ENCODE results near the gene FXYD3.

FXYD3 gene

DNA sequence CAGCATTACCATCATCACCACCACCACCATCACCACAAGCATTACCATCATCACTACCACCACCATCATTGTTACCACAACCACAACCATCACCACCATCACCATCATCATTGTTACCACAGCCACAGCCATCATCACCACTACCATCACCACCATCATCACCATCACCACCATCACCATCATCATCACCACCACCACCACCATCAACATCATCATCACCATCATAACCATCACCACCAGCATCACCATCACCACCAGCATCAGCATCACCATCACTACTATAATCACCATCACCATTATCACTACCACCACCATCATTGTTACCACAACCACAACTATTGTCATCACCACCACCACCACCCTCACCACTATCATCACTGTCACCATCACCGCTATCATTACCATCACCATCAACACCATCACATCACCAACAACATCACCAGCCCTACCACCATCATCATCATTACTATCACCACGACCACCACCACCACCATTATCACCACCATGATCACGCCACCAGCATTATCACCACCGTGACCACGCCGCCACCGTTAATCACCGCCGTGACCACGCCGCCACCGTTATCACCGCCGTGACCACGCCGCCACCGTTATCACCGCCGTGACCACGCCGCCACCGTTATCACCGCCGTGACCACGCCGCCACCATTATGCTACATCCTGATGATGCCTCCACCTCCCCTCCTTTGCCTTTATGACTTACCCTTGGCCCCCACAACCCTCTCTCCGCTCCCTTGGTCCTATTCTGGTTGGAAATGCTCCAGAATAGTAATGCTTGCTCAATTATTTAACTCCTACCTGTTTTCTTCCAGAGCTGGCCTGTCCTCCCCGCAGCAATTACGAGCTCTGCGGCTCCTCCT lies 10.0 kb upstream of the FXYD3 start:
- in situ Hi-C loops (cut with MboI; ENCODE audit: low sequenced_read_pairs), result no loop called here
- no peaks in the 10 kb centered on the region for H3K36me3 ChIP-seq (replicated peaks)
- no peaks in the 10 kb centered on the region for H3K27me3 ChIP-seq (ENCODE audit: low read depth)
- DNase-seq (ENCODE audit: low spot score in 2 of 2), result no peak
- no peaks in the 10 kb centered on the region; the same call in 1 of the 2 replicates for H3K9me3 ChIP-seq
- no peaks in the 10 kb centered on the region for H3K4me1 ChIP-seq
- H3K4me3 ChIP-seq, result no peak overlapping the region

DNA sequence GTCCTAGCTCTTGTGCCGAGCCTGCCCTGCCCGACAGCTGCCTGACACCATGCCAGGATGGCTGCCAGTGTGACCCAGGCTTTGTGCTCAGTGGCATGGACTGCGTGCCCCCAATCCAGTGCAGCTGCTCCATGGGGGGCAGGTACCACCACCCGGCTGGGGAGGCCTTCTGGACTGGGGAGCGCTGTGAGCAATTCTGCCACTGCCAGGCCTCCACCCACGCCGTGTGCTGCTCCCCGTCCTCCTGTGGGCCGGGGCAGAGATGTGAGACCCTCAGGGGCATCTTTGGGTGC lies 9.4 kb upstream of the FXYD3 start:
- H3K9me3 ChIP-seq, result no peaks in the 10 kb centered on the region; the same call in 1 of the 2 replicates
- in situ Hi-C loops (cut with MboI; ENCODE audit: low sequenced_read_pairs), result no loop called here
- H3K4me3 ChIP-seq, result no peak overlapping the region
- no peaks in the 10 kb centered on the region for H3K27me3 ChIP-seq (ENCODE audit: low read depth)
- no peaks in the 10 kb centered on the region for H3K36me3 ChIP-seq (replicated peaks)
- no peaks in the 10 kb centered on the region for H3K4me1 ChIP-seq
- DNase-seq (ENCODE audit: low spot score in 2 of 2), result no peak

DNA sequence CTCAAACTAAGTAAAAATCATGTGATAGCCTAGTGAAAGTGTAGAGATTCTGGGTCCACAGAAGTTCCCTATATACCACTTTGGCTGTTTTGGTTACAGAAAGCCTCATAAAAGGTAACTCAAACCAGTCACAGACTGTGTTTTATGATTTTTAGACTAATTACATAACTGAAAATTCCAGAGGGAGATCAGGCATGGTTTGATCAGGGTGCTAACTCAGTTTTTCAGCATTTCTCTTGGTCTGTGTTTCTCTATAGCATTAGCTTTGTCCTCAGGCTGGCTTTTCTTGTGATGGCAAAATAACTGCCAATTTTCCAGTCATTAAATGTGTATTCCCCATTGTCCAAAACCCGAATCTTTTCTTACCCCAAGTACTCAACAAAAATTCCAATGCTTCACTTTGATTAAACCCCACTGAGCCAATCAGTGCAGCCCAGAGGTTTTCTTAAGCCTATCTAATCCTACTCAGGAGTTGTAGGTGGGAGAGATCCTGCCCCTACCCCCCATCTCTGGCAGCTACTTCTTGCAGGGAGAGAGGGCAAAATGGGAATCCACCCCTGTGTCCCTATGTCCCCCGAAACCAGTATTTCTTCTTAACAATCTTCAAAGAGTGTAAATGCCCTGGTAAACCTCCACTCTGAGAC lies 8.6 kb upstream of the FXYD3 start:
- Histone ChIP-seq H3K4me1 (no peaks in the 10 kb centered on the region), H3K9me3 (no peaks in the 10 kb centered on the region; the same call in 1 of the 2 replicates), H3K36me3 (replicated peaks) (no peaks in the 10 kb centered on the region), H3K4me3 (no peak overlapping the region), H3K27me3 (ENCODE audit: low read depth) (no peaks in the 10 kb centered on the region)
- DNase-seq (ENCODE audit: low spot score in 2 of 2), result peak in 1 of 2 experiments; percentile 3
- in situ Hi-C loops (cut with MboI; ENCODE audit: low sequenced_read_pairs), result no loop called here

DNA sequence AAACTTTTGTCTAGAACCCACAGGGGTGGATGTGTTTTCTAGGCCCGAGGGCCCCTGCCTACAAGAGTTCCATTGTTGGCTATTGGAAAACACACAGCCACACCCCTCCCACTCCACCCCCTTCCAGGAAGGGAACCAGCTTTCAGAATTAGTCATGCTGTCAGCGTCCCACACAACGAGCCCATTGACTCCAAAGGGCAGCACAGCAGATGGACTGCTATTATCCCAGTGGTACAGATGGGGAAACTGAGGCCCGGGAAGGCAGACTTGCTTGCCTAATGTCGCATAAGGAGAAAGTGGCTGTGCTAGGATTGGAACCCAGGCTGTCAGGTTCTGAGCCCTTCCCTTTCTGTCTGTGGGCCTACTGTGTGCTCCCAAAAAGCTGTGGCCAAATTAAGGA lies 8.1 kb upstream of the FXYD3 start:
- no peaks in the 10 kb centered on the region for H3K4me1 ChIP-seq
- no peak overlapping the region for H3K4me3 ChIP-seq
- H3K36me3 ChIP-seq (replicated peaks), result no peaks in the 10 kb centered on the region
- H3K27me3 ChIP-seq (ENCODE audit: low read depth), result no peaks in the 10 kb centered on the region
- DNase-seq (ENCODE audit: low spot score in 2 of 2), result peak in 1 of 2 experiments; percentile 26
- no peaks in the 10 kb centered on the region; the same call in 1 of the 2 replicates for H3K9me3 ChIP-seq
- in situ Hi-C loops (cut with MboI; ENCODE audit: low sequenced_read_pairs), result no loop called here

DNA sequence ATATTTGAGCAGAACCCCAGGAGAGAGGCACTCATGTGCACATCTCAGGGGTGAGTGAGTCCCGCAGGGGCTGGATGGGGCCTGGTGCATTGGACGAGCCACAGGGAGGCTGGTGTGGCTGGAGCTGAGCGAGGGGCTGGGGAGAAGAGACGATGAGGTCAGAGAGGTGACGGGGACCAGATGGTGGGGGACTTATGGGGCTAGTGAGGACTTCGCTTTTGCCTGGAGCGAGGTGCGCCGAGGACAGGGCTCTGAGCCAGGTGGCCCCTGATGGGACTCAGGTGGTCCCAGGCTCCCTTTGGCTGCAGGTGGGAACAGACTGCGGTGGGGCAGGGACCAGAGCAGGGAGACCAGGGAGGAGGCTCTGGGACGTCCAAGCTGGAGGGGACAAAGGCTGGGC lies 6.9 kb upstream of the FXYD3 start:
- H3K4me3 ChIP-seq, result no peak overlapping the region
- in situ Hi-C loops (cut with MboI; ENCODE audit: low sequenced_read_pairs), result no loop called here
- H3K36me3 ChIP-seq (replicated peaks), result no peaks in the 10 kb centered on the region
- no peaks in the 10 kb centered on the region for H3K4me1 ChIP-seq
- H3K9me3 ChIP-seq, result no peaks in the 10 kb centered on the region; the same call in 1 of the 2 replicates
- no peaks in the 10 kb centered on the region for H3K27me3 ChIP-seq (ENCODE audit: low read depth)
- DNase-seq (ENCODE audit: low spot score in 2 of 2), result no peak

DNA sequence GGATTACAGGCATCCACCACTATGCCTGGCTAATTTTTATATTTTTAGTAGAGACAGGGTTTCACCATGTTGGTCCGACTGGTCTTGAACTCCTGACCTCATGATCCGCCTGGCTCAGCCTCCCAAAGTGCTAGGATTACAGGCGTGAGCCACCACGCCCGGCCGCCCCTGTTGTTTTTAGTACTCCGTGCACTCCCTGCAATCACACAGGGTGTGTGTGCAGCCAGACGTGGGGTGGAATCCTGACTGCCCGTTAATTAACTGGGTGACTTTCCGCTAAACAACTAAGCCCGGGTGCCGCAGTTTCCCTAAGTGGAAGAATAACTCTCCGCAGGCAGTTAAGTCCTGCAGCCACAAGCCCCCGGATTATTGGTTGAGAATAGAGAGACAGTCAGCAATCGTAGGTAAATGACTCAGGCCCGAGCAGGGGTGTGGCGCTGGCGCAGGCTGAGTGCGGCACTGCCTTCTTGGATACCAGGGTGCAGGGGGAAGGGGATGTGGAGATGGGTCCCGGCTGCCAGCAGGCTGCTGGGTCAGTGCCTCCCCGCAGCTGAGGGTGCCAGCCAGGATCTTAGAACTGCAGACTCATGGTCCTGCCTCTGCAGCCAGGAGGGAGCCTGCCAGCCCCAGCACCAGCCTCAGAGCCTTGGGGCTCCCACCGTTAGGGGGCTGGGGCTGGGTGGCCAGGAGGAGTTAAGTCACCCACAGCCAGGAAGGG lies 6.1 kb upstream of the FXYD3 start:
- H3K4me3 ChIP-seq, result no peak overlapping the region
- in situ Hi-C loops (cut with MboI; ENCODE audit: low sequenced_read_pairs), result no loop called here

DNA sequence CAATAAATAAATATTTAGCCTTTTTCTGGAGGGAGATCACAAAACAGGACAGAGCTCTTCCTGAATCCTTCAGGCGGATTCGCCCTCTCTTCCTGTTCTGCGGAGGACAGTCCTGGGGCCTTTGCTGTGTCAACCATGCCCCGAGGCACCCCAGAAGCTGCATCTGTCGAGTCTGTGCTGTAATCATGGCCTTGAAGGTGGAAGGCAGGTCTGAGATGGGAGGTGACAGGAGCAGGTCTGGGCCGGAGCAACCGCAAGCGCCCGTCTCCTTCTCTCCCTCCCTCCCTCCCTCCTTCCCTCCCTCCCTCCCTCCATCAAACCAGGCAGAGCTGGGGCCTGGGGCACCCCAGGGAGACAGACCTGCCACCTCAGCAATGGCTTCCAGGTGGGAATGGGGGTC lies 4.6 kb upstream of the FXYD3 start:
- Histone ChIP-seq H3K9me3 (no peaks in the 10 kb centered on the region), H3K36me3 (replicated peaks) (no peaks in the 10 kb centered on the region), H3K4me1 (peaks cover 3% of the 10 kb centered on the region; the same call in 1 of the 2 replicates), H3K27me3 (ENCODE audit: low read depth) (peaks cover 6% of the 10 kb centered on the region), H3K4me3 (no peak overlapping the region)
- in situ Hi-C loops (cut with MboI; ENCODE audit: low sequenced_read_pairs), result no loop called here
- no peak for DNase-seq (ENCODE audit: low spot score in 2 of 2)

More for the DNA sequence above, 6.1 kb upstream of the FXYD3 start:
- Histone ChIP-seq H3K9me3 (no peaks in the 10 kb centered on the region), H3K27me3 (ENCODE audit: low read depth) (no peaks in the 10 kb centered on the region), H3K36me3 (replicated peaks) (no peaks in the 10 kb centered on the region), H3K4me1 (no peaks in the 10 kb centered on the region; the same call in 1 of the 2 replicates)
- no peak for DNase-seq (ENCODE audit: low spot score in 2 of 2)

DNA sequence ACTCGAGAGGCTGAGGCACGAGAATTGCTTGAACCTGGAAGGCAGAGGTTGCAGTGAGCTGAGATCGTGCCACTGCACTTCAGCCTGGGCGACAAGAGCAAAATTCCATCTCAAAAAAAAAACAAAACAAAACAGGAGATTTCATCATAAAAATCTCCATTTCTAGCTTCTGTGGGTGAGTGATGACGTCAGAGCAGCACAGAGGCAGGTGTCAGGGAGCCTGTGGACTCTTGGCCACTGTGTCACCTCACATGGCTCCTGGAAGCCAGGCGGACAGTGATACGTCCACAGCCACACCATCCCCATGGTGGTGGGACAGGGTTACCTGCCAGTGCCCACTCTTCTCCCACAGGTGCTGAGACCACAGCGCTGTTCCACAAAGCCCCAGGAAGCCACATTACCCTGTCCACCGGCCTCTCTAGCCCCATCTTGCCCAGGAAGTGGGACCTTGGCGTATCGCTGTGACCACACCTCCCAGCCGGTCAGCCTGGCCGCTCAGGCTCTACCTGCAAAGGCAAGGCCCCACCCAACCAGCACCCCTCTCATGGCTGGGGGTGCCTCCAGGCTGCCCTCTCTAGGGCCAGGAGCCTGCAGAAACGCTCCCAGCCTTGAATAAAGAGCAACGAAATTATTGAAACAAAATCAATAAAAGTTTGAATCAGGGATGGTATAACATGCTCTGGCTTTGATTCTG lies 2.5 kb upstream of the FXYD3 start:
- Histone ChIP-seq H3K27me3 (ENCODE audit: low read depth) (peaks cover 7% of the 10 kb centered on the region), H3K9me3 (no peaks in the 10 kb centered on the region), H3K4me1 (peaks cover 3% of the 10 kb centered on the region; the same call in 1 of the 2 replicates), H3K36me3 (replicated peaks) (no peaks in the 10 kb centered on the region), H3K4me3 (no peak overlapping the region)
- in situ Hi-C loops (cut with MboI; ENCODE audit: low sequenced_read_pairs), result no loop called here
- DNase-seq (ENCODE audit: low spot score in 2 of 2), result no peak

DNA sequence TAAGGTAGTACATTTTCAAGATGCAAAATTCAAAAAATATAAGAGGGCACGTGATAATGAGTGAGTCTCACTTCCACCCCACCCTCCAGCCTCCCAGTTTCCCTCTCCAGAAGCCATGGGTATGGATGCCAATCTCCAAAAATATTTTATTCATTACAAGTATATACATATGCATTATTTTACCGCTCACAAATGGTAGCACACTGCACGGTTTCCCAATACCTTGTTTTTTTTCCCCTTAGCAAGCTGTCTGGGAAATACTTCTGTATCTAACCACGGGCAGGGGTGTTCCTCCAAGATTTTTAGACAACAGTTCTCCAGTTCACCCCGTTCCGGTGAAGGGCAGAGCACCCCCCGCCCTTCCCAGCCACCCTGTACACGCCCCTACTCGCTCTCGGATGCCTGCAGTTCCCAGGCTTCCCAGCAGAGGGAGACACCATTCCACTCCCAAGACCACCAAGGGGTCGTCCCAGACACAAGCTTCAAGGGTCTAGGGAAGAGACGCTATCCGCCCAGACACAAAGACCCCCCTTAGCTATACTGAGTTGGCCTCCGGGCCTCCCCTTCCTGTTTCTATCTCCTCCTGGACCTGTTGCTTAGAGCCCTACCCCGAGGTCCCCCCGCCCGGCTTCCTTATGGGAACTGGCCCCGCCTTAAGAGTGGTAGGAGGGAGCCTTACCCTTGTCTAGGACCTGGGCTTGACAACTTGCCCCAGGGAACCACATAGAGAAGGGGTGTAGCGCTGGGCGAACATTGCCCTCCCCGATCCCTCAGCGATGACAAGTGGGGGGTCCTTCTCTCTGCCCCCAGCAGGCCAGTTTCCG lies 1.1 kb upstream of the FXYD3 start:
- H3K36me3 ChIP-seq (replicated peaks), result no peaks in the 10 kb centered on the region
- in situ Hi-C loops (cut with MboI; ENCODE audit: low sequenced_read_pairs), result no loop called here
- peaks cover 3% of the 10 kb centered on the region; the same call in 1 of the 2 replicates for H3K4me1 ChIP-seq
- peak overlapping the region; percentile 5 for H3K4me3 ChIP-seq
- peak; percentile 65 to 88 for DNase-seq (ENCODE audit: low spot score in 2 of 2)
- H3K9me3 ChIP-seq, result no peaks in the 10 kb centered on the region
- peaks cover 7% of the 10 kb centered on the region for H3K27me3 ChIP-seq (ENCODE audit: low read depth)

DNA sequence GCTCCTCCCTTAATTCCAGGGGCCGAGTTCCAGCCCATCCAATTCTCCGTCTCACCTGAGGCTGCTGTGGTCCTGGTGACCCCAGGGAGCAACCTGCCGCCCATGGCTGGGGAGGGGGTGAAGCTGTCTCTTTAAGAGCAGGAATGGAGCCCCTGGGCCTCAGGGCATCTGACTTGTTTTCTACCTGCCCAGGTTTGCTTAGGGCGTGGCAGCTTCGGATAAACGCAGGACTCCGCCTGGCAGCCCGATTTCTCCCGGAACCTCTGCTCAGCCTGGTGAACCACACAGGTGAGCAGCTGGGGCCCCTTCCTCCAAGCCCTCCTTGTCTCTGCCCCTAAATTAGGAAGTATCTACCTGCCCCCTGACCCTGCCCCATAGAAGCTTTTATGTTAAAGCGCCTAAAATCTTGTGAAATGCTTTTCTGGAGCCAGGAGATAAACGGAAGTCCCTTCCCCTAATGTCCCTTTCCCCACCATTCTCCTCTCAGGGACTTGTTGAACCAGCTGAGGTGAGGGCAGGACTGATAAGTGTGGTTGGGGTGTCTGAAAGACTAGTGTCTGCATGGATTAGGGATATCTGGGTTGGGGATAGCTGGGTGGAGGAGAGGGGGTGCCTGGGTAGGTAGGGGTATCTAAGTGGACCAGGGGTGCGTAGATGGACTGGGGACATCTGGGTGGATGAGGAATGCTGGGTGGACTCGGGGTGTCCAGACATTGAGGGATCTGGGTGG lies 614 bp downstream of the FXYD3 start:
- in situ Hi-C loops (cut with MboI; ENCODE audit: low sequenced_read_pairs), result no loop called here
- H3K27me3 ChIP-seq (ENCODE audit: low read depth), result peaks cover 7% of the 10 kb centered on the region
- H3K4me1 ChIP-seq, result peaks cover 3% of the 10 kb centered on the region; the same call in 1 of the 2 replicates
- no peaks in the 10 kb centered on the region for H3K9me3 ChIP-seq
- H3K4me3 ChIP-seq, result no peak overlapping the region
- no peaks in the 10 kb centered on the region for H3K36me3 ChIP-seq (replicated peaks)
- no peak for DNase-seq (ENCODE audit: low spot score in 2 of 2)

DNA sequence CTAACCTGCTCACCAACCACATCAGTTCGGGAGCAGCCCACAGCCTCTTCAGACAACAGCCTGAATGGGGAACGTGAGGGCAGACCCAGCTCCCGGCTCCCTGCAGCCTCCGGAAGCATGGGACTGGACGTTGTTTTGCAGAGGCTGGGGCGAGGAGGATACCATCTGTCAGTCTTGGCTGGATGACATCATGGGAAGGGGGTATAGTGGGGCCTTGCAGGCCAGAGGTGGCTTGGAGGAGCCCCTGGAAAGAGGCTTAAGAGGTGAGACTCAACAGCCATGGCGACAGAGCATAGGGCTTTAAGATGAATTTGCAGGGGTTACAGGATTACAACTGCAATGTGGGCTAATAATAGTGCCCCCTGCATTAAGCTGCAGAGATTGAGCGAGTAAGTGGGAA lies 1.5 kb downstream of the FXYD3 start:
- Histone ChIP-seq H3K36me3 (replicated peaks) (no peaks in the 10 kb centered on the region), H3K9me3 (no peaks in the 10 kb centered on the region), H3K27me3 (ENCODE audit: low read depth) (peaks cover 7% of the 10 kb centered on the region), H3K4me3 (no peak overlapping the region), H3K4me1 (peaks cover 3% of the 10 kb centered on the region; the same call in 1 of the 2 replicates)
- no peak for DNase-seq (ENCODE audit: low spot score in 2 of 2)
- in situ Hi-C loops (cut with MboI; ENCODE audit: low sequenced_read_pairs), result no loop called here

DNA sequence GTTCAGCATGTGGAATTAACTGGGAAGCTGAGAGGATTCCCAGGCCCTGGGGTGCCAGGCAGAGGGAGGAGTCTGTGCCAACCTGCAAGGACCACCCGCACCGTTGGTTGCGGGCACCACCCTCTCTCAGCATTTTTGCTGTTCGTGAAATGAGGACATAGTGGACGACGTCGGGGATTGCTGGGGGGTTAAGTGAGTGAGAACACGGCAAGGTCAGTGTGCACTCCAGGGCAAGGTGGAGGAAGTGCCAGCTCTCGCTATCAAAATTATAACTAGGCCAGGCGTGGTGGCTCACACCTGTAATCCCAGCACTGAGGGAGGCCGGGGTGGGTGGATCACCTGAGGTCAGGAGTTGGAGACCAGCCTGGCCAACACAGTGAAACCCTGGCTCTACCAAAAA lies 2.2 kb downstream of the FXYD3 start:
- no peaks in the 10 kb centered on the region for H3K9me3 ChIP-seq
- H3K4me3 ChIP-seq, result no peak overlapping the region
- H3K27me3 ChIP-seq (ENCODE audit: low read depth), result peaks cover 7% of the 10 kb centered on the region
- no peak for DNase-seq (ENCODE audit: low spot score in 2 of 2)
- no peaks in the 10 kb centered on the region for H3K36me3 ChIP-seq (replicated peaks)
- in situ Hi-C loops (cut with MboI; ENCODE audit: low sequenced_read_pairs), result no loop called here
- peaks cover 3% of the 10 kb centered on the region; the same call in 1 of the 2 replicates for H3K4me1 ChIP-seq

Data from HAP-1 (cell line).